ENCODE results near the gene PPP2R5C.

PPP2R5C gene

DNA sequence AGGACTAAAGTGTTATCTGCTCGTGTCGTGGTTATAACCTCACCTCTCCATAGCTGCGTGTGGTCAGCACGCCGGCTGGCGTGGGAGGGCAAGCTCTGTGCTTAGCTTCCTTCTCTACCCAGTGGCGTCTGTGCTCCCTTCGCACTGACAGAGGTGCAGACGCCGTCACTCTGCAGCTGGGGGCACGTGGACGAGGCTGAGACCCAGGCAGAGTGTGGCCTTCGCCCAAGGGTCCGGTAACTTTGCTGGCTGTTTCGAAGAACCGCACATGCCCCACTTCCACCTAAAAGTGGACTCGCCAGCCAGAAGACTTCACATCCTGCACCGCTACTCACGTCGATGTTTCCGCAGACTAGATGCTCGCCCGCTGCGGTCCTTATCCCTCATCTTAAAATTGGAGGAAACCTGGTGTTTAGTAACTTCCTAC is 166.9 kb downstream of the PPP2R5C start:
- H3K18ac ChIP-seq (ENCODE audit: low read length) = no peak overlapping the region
- no peak overlapping the region for H2AK5ac ChIP-seq (ENCODE audit: low read length)
- H3K4ac ChIP-seq (ENCODE audit: low read depth, low read length) = no peak overlapping the region
- no peak overlapping the region for H4K8ac ChIP-seq (ENCODE audit: low read depth, low read length)
- no peak overlapping the region for H2AFZ ChIP-seq (ENCODE audit: insufficient read depth, low read length, poor library complexity)
- no peak overlapping the region for H3K23ac ChIP-seq (ENCODE audit: low read length)
- H3K14ac ChIP-seq (ENCODE audit: low read length) = no peak overlapping the region
- H3K79me2 ChIP-seq (ENCODE audit: control insufficient read depth, insufficient read depth, low read length, poor library complexity) = no peaks in the 10 kb centered on the region
- H3K36me3 ChIP-seq (ENCODE audit: control insufficient read depth in 1 of 2, insufficient read depth in 2 of 2, low read length in 2 of 2) = peaks cover 9 to 15% of the 10 kb centered on the region in 2 experiments
- H3K9me3 ChIP-seq (ENCODE audit: insufficient read depth, low read depth, low read length) = peaks cover 2% of the 10 kb centered on the region
- H3K4me3 ChIP-seq (ENCODE audit: low read depth, low read length) = peak overlapping the region; percentile 0
- no peak overlapping the region for H3K9ac ChIP-seq (ENCODE audit: low read length)
- H2BK120ac ChIP-seq (ENCODE audit: insufficient read depth, low read length, poor library complexity) = no peak overlapping the region
- H3K4me1 ChIP-seq (ENCODE audit: control insufficient read depth in 1 of 2, insufficient read depth in 2 of 2, low read length in 2 of 2) = peaks cover 0 to 2% of the 10 kb centered on the region in 2 experiments
- H4K12ac ChIP-seq (ENCODE audit: low read depth, low read length) = no peak overlapping the region
- WGBS (ENCODE audit: extremely low coverage, insufficient coverage, insufficient read length) = no CpG with 5 or more reads among the region's 24 CpGs
- H4K91ac ChIP-seq (ENCODE audit: low read depth, low read length) = no peak overlapping the region
- H3K27ac ChIP-seq (ENCODE audit: low read depth, low read length) = no peak overlapping the region
- H3K79me1 ChIP-seq (ENCODE audit: low read length) = no peaks in the 10 kb centered on the region
- no peaks in the 10 kb centered on the region for H3K27me3 ChIP-seq (ENCODE audit: insufficient read depth, low read length)
- no peak overlapping the region for H2BK12ac ChIP-seq (ENCODE audit: low read length)
- H3K4me2 ChIP-seq (ENCODE audit: low read length) = no peak overlapping the region
- no peak for DNase-seq
- H2BK5ac ChIP-seq (ENCODE audit: low read depth, low read length, poor library complexity) = no peak overlapping the region

DNA sequence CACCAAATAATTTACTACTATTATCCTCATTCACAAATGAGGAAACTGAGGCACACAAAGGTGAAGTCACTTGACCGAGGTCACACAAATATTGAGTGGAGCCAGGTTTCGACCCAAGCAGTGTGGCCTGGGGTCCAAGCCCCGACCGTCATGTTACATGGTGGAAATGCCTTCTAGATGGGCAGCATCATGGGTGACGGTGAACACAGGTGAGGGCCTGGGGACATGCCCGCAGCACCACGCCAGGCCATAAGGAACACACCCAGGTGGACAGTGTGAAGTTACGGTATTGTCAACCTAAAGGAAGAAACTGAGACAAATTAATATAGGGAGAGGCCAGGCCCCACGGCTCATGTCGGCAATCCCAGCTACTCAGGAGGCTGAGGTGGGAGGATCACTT is 167.6 kb downstream of the PPP2R5C start:
- Histone ChIP-seq H3K4me3 (ENCODE audit: low read depth, low read length) (no peak overlapping the region), H2BK12ac (ENCODE audit: low read length) (no peak overlapping the region), H3K4me1 (ENCODE audit: control insufficient read depth in 1 of 2, insufficient read depth in 2 of 2, low read length in 2 of 2) (peaks cover 0 to 2% of the 10 kb centered on the region in 2 experiments), H3K18ac (ENCODE audit: low read length) (no peak overlapping the region), H3K14ac (ENCODE audit: low read length) (no peak overlapping the region), H3K4ac (ENCODE audit: low read depth, low read length) (no peak overlapping the region), H3K79me1 (ENCODE audit: low read length) (no peaks in the 10 kb centered on the region), H3K36me3 (ENCODE audit: control insufficient read depth in 1 of 2, insufficient read depth in 2 of 2, low read length in 2 of 2) (peaks cover 9 to 15% of the 10 kb centered on the region in 2 experiments), H2AFZ (ENCODE audit: insufficient read depth, low read length, poor library complexity) (no peak overlapping the region), H2AK5ac (ENCODE audit: low read length) (no peak overlapping the region), H3K27me3 (ENCODE audit: insufficient read depth, low read length) (no peaks in the 10 kb centered on the region), H3K9ac (ENCODE audit: low read length) (no peak overlapping the region), H3K4me2 (ENCODE audit: low read length) (no peak overlapping the region), H2BK5ac (ENCODE audit: low read depth, low read length, poor library complexity) (no peak overlapping the region), H2BK120ac (ENCODE audit: insufficient read depth, low read length, poor library complexity) (no peak overlapping the region), H3K79me2 (ENCODE audit: control insufficient read depth, insufficient read depth, low read length, poor library complexity) (no peaks in the 10 kb centered on the region), H3K9me3 (ENCODE audit: insufficient read depth, low read depth, low read length) (peaks cover 2% of the 10 kb centered on the region), H3K27ac (ENCODE audit: low read depth, low read length) (no peak overlapping the region), H3K23ac (ENCODE audit: low read length) (no peak overlapping the region), H4K12ac (ENCODE audit: low read depth, low read length) (no peak overlapping the region), H4K91ac (ENCODE audit: low read depth, low read length) (no peak overlapping the region), H4K8ac (ENCODE audit: low read depth, low read length) (no peak overlapping the region)
- no peak for DNase-seq
- no CpG with 5 or more reads among the region's 10 CpGs for WGBS (ENCODE audit: extremely low coverage, insufficient coverage, insufficient read length)

- Histone ChIP-seq H2BK120ac (ENCODE audit: insufficient read depth, low read length, poor library complexity) (no peak overlapping the region), H2BK5ac (ENCODE audit: low read depth, low read length, poor library complexity) (no peak overlapping the region), H3K23ac (ENCODE audit: low read length) (no peak overlapping the region), H3K18ac (ENCODE audit: low read length) (no peak overlapping the region), H2BK12ac (ENCODE audit: low read length) (no peak overlapping the region), H3K9ac (ENCODE audit: low read length) (no peak overlapping the region), H3K27me3 (ENCODE audit: insufficient read depth, low read length) (no peaks in the 10 kb centered on the region), H3K9me3 (ENCODE audit: insufficient read depth, low read depth, low read length) (peaks cover 5% of the 10 kb centered on the region), H4K91ac (ENCODE audit: low read depth, low read length) (no peak overlapping the region), H3K4me1 (ENCODE audit: control insufficient read depth in 1 of 2, insufficient read depth in 2 of 2, low read length in 2 of 2) (peaks cover 0 to 2% of the 10 kb centered on the region in 2 experiments), H3K79me2 (ENCODE audit: control insufficient read depth, insufficient read depth, low read length, poor library complexity) (no peaks in the 10 kb centered on the region), H3K4me2 (ENCODE audit: low read length) (no peak overlapping the region), H2AK5ac (ENCODE audit: low read length) (no peak overlapping the region), H3K79me1 (ENCODE audit: low read length) (no peaks in the 10 kb centered on the region), H4K8ac (ENCODE audit: low read depth, low read length) (no peak overlapping the region), H3K4ac (ENCODE audit: low read depth, low read length) (no peak overlapping the region), H3K27ac (ENCODE audit: low read depth, low read length) (no peak overlapping the region), H3K14ac (ENCODE audit: low read length) (no peak overlapping the region), H3K36me3 (ENCODE audit: control insufficient read depth in 1 of 2, insufficient read depth in 2 of 2, low read length in 2 of 2) (peaks cover 7 to 13% of the 10 kb centered on the region in 2 experiments), H2AFZ (ENCODE audit: insufficient read depth, low read length, poor library complexity) (no peak overlapping the region), H3K4me3 (ENCODE audit: low read depth, low read length) (no peak overlapping the region), H4K12ac (ENCODE audit: low read depth, low read length) (no peak overlapping the region)
- WGBS (ENCODE audit: extremely low coverage, insufficient coverage, insufficient read length) = no CpG with 5 or more reads among the region's 9 CpGs
- peak in 1 of 2 donors; percentile 42 for DNase-seq
Observed at GRCh38 chr14:101929946-101930345, 168.4 kb downstream of the PPP2R5C start.

DNA sequence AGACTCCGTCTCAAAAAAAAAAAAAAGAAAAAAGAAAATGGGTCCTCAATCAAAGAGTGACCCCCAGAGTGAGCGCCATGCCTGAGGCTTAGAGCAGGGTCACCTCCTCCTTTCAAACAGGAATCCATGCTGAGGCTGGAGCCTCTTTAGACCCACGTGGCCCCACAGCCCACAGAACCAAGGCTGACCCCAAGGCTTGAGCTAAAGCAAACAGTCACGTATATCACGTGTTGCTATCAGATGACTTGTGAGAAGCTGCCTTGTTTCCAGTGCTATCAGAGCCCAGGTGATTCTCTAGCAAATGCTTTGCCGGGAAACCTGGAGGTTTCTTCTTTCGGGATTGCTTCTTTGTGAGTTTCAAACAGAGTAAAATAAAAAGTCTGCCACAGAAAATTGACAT is 171.2 kb downstream of the PPP2R5C start:
- no peaks in the 10 kb centered on the region for H3K79me1 ChIP-seq (ENCODE audit: low read length)
- no peak overlapping the region for H3K4ac ChIP-seq (ENCODE audit: low read depth, low read length)
- H3K4me3 ChIP-seq (ENCODE audit: low read depth, low read length) = no peak overlapping the region
- WGBS (ENCODE audit: extremely low coverage, insufficient coverage, insufficient read length) = no CpG with 5 or more reads among the region's 7 CpGs
- H3K9ac ChIP-seq (ENCODE audit: low read length) = peak overlapping the region; percentile 50
- no peak overlapping the region for H4K12ac ChIP-seq (ENCODE audit: low read depth, low read length)
- no peak overlapping the region for H2BK120ac ChIP-seq (ENCODE audit: insufficient read depth, low read length, poor library complexity)
- H2AFZ ChIP-seq (ENCODE audit: insufficient read depth, low read length, poor library complexity) = no peak overlapping the region
- no peak overlapping the region for H3K18ac ChIP-seq (ENCODE audit: low read length)
- H3K4me2 ChIP-seq (ENCODE audit: low read length) = no peak overlapping the region
- no peak for DNase-seq
- no peak overlapping the region for H4K91ac ChIP-seq (ENCODE audit: low read depth, low read length)
- no peaks in the 10 kb centered on the region for H3K27me3 ChIP-seq (ENCODE audit: insufficient read depth, low read length)
- H3K14ac ChIP-seq (ENCODE audit: low read length) = no peak overlapping the region
- no peaks in the 10 kb centered on the region for H3K79me2 ChIP-seq (ENCODE audit: control insufficient read depth, insufficient read depth, low read length, poor library complexity)
- H3K23ac ChIP-seq (ENCODE audit: low read length) = no peak overlapping the region
- H2BK12ac ChIP-seq (ENCODE audit: low read length) = no peak overlapping the region
- peaks cover 2 to 9% of the 10 kb centered on the region in 2 experiments for H3K36me3 ChIP-seq (ENCODE audit: control insufficient read depth in 1 of 2, insufficient read depth in 2 of 2, low read length in 2 of 2)
- peaks cover 9% of the 10 kb centered on the region for H3K9me3 ChIP-seq (ENCODE audit: insufficient read depth, low read depth, low read length)
- H2AK5ac ChIP-seq (ENCODE audit: low read length) = no peak overlapping the region
- peaks cover 0 to 2% of the 10 kb centered on the region in 2 experiments for H3K4me1 ChIP-seq (ENCODE audit: control insufficient read depth in 1 of 2, insufficient read depth in 2 of 2, low read length in 2 of 2)
- H3K27ac ChIP-seq (ENCODE audit: low read depth, low read length) = no peak overlapping the region
- H4K8ac ChIP-seq (ENCODE audit: low read depth, low read length) = no peak overlapping the region
- no peak overlapping the region for H2BK5ac ChIP-seq (ENCODE audit: low read depth, low read length, poor library complexity)
